Nephron (organoid): ENCODE measurements around the gene HIF1AN.
A peak's percentile ranks its signal among the peaks of the same experiment; 100 is the strongest.

Source experiments
- H3K27ac Mint-ChIP-seq, 3 experiments: 2 replicates each; pipeline ENCODE4 v1.8.0; 2020; ENCODE audit warnings: mixed read lengths in 3 of 3, mild to moderate bottlenecking in 2 of 3, moderate library complexity in 1 of 3
- H3K27me3 Mint-ChIP-seq: 2 replicates; pipeline ENCODE4 v1.8.0; 2021; ENCODE audit warnings: low read depth, mild to moderate bottlenecking, moderate library complexity, mixed read lengths
- H3K36me3 Mint-ChIP-seq: 2 replicates; pipeline ENCODE4 v1.8.0; 2020; ENCODE audit warnings: low read depth, mixed read lengths
- H3K4me1 Mint-ChIP-seq: 2 replicates; pipeline ENCODE4 v1.8.0; 2020; ENCODE audit warnings: mixed read lengths
- H3K4me3 Mint-ChIP-seq, 3 experiments: 2 replicates each; pipeline ENCODE4 v1.8.0; 2020; ENCODE audit warnings: mild to moderate bottlenecking in 3 of 3, mixed read lengths in 3 of 3, moderate library complexity in 2 of 3
- H3K9me3 Mint-ChIP-seq: 2 replicates; pipeline ENCODE4 v1.8.0; 2020; ENCODE audit warnings: mixed read lengths
- TF ChIP-seq, protein P1 (sequence below), 3 experiments: fragments of 200-600 bp; sonication (generic); IDR thresholded peaks; one replicate each; pipeline ENCODE4 v1.5.0; 2021; ENCODE audit warnings: antibody characterized with exemption in 3 of 3; ENCODE audit not compliant: unreplicated experiment in 3 of 3

The HIF1AN gene

DNA sequence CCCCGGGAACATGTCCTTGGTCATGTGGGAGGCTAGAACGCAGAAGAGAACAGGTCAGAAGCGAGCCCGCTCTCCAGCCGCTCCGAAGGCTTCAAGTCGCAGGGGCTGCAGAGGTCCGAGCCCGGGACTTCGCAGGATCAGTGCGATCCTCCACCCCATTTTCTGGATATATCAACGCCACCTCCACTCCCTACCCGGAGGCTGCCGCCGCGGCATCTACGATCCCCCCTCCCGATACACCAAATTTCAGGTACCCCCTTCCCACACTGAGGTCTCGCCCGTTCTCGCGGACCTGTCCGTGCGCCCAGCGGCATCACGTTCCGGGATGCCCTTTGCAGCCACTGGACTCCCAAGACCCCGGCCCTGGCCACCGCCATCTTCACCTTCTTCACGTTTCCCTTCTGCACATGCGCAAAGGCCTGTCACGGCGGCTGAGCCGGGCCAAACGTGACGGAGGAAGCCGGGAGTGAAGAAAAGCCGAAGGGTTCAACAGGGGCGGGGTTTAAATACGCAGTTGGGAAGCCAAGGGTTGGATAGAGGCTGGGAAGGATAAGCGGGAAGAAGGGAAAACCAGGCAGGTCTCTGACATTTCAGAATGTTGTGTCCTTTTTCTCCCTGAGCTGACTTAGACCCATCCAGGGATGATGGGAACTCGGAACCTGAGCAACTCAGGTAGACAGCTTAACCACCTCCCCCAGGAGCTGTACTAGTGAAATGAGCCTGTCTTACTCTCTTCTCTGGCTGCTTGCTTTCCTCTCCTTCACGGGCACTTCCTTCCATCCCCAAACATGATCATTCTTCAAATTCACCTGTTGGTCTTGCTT is 6.1 kb upstream of the HIF1AN start, which contains the start of gene NDUFB8:
NDUFB8 (minus strand) TSS at position 397 of the 824 bp plus-strand sequence; CDS start at position 377, 20 bp downstream.
- peaks cover 23% of the 10 kb centered on the region for H3K36me3 Mint-ChIP-seq
- H3K27me3 Mint-ChIP-seq: no peaks in the 10 kb centered on the region
- peak within 1 kb of the TSS; percentile 83 to 96 (median 95) for H3K27ac Mint-ChIP-seq
- H3K4me1 Mint-ChIP-seq: peaks cover 16% of the 10 kb centered on the region
- TF ChIP-seq, protein P1, sequence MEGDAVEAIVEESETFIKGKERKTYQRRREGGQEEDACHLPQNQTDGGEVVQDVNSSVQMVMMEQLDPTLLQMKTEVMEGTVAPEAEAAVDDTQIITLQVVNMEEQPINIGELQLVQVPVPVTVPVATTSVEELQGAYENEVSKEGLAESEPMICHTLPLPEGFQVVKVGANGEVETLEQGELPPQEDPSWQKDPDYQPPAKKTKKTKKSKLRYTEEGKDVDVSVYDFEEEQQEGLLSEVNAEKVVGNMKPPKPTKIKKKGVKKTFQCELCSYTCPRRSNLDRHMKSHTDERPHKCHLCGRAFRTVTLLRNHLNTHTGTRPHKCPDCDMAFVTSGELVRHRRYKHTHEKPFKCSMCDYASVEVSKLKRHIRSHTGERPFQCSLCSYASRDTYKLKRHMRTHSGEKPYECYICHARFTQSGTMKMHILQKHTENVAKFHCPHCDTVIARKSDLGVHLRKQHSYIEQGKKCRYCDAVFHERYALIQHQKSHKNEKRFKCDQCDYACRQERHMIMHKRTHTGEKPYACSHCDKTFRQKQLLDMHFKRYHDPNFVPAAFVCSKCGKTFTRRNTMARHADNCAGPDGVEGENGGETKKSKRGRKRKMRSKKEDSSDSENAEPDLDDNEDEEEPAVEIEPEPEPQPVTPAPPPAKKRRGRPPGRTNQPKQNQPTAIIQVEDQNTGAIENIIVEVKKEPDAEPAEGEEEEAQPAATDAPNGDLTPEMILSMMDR (IDR thresholded peaks at IDR 0.05; ENCODE audit: unreplicated experiment in 3 of 3): no peak
- no peaks in the 10 kb centered on the region for H3K9me3 Mint-ChIP-seq
- H3K4me3 Mint-ChIP-seq: peak within 1 kb of the TSS; percentile 99 to 100 (median 99)

DNA sequence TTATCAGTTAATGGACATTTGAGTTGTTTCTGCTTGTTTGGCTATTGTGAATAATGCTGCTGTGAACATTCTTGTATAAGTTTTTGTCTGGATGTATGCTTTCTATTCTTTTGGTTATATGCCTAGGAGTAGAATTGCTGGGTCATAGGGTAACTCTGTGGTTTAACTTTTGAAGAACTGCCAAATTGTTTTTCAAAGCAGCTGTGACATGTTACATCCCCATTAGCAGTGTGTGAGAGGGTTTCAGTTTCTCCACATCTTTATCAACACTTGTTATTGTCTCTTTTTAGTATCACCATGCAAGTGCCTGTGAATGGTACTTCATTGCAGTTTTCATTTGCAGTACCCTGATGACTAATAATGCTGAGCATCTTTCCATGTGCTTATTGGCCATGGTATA is 4.0 kb upstream of the HIF1AN start:
- TF ChIP-seq, protein P1 (IDR thresholded peaks at IDR 0.05; ENCODE audit: unreplicated experiment in 3 of 3): no peak
- Mint-ChIP-seq H3K36me3 (peaks cover 5% of the 10 kb centered on the region), H3K27me3 (no peaks in the 10 kb centered on the region), H3K4me3 (peak overlapping the region in 2 of 3 experiments; percentile 10 to 72), H3K9me3 (no peaks in the 10 kb centered on the region), H3K4me1 (peaks cover 16% of the 10 kb centered on the region), H3K27ac (no peak overlapping the region)

DNA sequence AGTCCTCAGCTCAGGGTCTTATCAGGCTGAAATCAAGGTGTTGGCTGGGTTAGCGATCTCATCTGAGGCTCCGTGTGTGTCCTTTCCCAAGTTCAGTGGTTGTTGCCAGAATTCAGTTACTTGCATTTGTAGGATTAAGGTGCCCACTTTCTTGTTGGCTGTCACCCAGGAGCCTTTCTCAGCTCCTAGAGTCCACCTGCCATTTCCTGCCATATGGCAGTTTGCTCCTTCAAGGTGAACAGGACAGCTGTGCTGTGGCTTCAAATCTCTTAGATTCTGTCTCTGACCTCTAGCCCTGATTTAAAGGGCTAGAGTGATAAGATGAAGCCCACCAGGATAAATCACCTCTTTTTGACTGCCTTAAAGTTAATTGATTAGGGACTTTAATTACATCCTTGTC is 1.0 kb upstream of the HIF1AN start:
- Mint-ChIP-seq H3K27me3 (no peaks in the 10 kb centered on the region), H3K27ac (no peak overlapping the region)

DNA sequence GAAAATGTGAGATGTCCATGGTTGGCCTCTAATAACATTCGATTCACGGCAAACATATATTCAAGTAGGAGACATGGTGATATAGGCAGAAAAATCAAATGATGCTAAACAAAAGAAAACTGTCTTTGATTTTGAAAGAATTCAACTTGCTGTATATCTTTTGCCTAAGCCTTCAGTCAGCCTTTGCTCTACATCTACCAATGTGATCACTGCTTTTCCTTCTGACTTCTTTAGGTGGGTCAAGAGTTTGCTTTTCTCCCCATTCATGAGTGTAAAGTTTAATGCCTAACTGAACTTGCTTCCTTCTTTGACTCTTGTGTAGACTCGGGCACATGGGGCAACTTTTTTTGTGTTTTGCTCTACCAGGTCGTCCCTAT is 417 bp upstream of the HIF1AN start:
- TF ChIP-seq, protein P1 (IDR thresholded peaks at IDR 0.05; ENCODE audit: unreplicated experiment in 3 of 3): no peak
- peaks cover under 1% of the 10 kb centered on the region for H3K4me1 Mint-ChIP-seq
- no peaks in the 10 kb centered on the region for H3K27me3 Mint-ChIP-seq
- H3K27ac Mint-ChIP-seq: no peak overlapping the region
- no peaks in the 10 kb centered on the region for H3K9me3 Mint-ChIP-seq
- no peak overlapping the region for H3K4me3 Mint-ChIP-seq
- peaks cover 24% of the 10 kb centered on the region for H3K36me3 Mint-ChIP-seq

More for the DNA sequence above, 1.0 kb upstream of the HIF1AN start:
- Mint-ChIP-seq H3K36me3 (peaks cover 21% of the 10 kb centered on the region), H3K4me1 (peaks cover 7% of the 10 kb centered on the region), H3K4me3 (peak overlapping the region in 2 of 3 experiments; percentile 27 to 44), H3K9me3 (no peaks in the 10 kb centered on the region)
- TF ChIP-seq, protein P1 (IDR thresholded peaks at IDR 0.05; ENCODE audit: unreplicated experiment in 3 of 3): no peak

DNA sequence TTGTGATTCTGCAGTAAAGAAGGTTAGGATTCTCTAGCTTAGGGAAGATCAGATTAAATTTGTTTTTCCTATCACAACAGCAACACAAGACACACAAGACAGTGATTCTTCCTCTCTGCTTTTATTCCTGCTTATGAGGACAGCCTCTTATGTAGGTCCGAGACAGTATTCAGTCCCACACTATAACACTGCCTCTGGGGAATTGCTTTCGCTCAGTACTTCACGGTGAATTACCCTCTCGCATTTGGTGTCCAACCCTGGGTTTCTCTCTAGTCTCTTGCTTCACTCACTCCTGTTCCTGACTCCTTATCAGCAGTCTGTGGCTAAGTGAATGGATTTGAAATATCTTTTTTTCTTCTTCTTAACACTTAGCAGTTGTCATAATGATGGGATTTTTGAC is 1.7 kb downstream of the HIF1AN start:
- no peak overlapping the region for H3K27ac Mint-ChIP-seq
- H3K36me3 Mint-ChIP-seq: peaks cover 42% of the 10 kb centered on the region
- no peaks in the 10 kb centered on the region for H3K27me3 Mint-ChIP-seq
- H3K9me3 Mint-ChIP-seq: no peaks in the 10 kb centered on the region
- TF ChIP-seq, protein P1 (IDR thresholded peaks at IDR 0.05; ENCODE audit: unreplicated experiment in 3 of 3): no peak
- H3K4me1 Mint-ChIP-seq: no peaks in the 10 kb centered on the region
- no peak overlapping the region for H3K4me3 Mint-ChIP-seq

DNA sequence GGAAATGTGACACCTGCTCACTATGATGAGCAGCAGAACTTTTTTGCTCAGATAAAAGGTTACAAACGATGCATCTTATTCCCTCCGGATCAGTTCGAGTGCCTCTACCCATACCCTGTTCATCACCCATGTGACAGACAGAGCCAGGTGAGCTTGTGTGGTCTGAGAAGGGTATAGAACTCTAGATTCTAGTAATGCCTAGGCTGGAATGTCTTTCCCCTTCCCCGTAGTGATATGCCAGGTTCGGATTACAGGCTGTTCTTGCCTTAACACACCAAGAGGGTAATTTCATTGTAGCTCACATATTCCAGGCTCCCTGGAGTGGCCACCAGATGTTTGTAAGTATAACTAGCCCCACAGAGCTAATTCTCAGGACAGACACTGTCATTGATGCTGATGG is 9.2 kb downstream of the HIF1AN start:
- Mint-ChIP-seq H3K27me3 (no peaks in the 10 kb centered on the region), H3K4me3 (no peak overlapping the region), H3K9me3 (no peaks in the 10 kb centered on the region), H3K4me1 (no peaks in the 10 kb centered on the region), H3K27ac (no peak overlapping the region), H3K36me3 (peaks cover 78% of the 10 kb centered on the region)
- TF ChIP-seq, protein P1 (IDR thresholded peaks at IDR 0.05; ENCODE audit: unreplicated experiment in 3 of 3): no peak
